Measurements from ENCODE around the gene IRX6.

The IRX6 gene

GRCh38 chr16:55367301-55367811 lies 43.4 kb downstream of the IRX6 start:
- Histone ChIP-seq H3K36me3 (no peaks in the 10 kb centered on the region), H3K9me3 (no peaks in the 10 kb centered on the region), H3K4me3 (ENCODE audit: low read depth, low read length) (no peak overlapping the region), H3K4me1 (peaks cover 5% of the 10 kb centered on the region; the same call in 1 of the 2 replicates), H3K27me3 (peaks cover 38% of the 10 kb centered on the region)
- no peak for DNase-seq
- no peak for TF ChIP-seq CTCF (IDR thresholded peaks at IDR 0.05; ENCODE audit: low read depth, low read length)

GRCh38 chr16:55367866-55368603 lies 44.0 kb downstream of the IRX6 start:
- Histone ChIP-seq H3K4me1 (peaks cover 6% of the 10 kb centered on the region; the same call in 1 of the 2 replicates), H3K36me3 (no peaks in the 10 kb centered on the region), H3K9me3 (no peaks in the 10 kb centered on the region), H3K4me3 (ENCODE audit: low read depth, low read length) (no peak overlapping the region), H3K27me3 (peaks cover 38% of the 10 kb centered on the region)
- TF ChIP-seq CTCF (IDR thresholded peaks at IDR 0.05; ENCODE audit: low read depth, low read length) = no peak
- DNase-seq = no peak

GRCh38 chr16:55369151-55369550 lies 45.1 kb downstream of the IRX6 start:
- Histone ChIP-seq H3K27me3 (peaks cover 38% of the 10 kb centered on the region), H3K9me3 (no peaks in the 10 kb centered on the region), H3K4me1 (peaks cover 6% of the 10 kb centered on the region; the same call in 1 of the 2 replicates), H3K36me3 (no peaks in the 10 kb centered on the region), H3K4me3 (ENCODE audit: low read depth, low read length) (no peak overlapping the region)
- no peak for DNase-seq
- no peak for TF ChIP-seq CTCF (IDR thresholded peaks at IDR 0.05; ENCODE audit: low read depth, low read length)

- no peaks in the 10 kb centered on the region for H3K36me3 ChIP-seq
- H3K9me3 ChIP-seq = no peaks in the 10 kb centered on the region
- peak overlapping the region; percentile 46 for H3K4me3 ChIP-seq (ENCODE audit: low read depth, low read length)
- H3K27me3 ChIP-seq = peaks cover 38% of the 10 kb centered on the region
- peak; percentile 75 for DNase-seq
- peaks cover 6% of the 10 kb centered on the region; the same call in 1 of the 2 replicates for H3K4me1 ChIP-seq
- peak; percentile 77 for TF ChIP-seq CTCF (IDR thresholded peaks at IDR 0.05; ENCODE audit: low read depth, low read length)
Observed at GRCh38 chr16:55370762-55371482, 46.9 kb downstream of the IRX6 start.

GRCh38 chr16:55372792-55373488 lies 48.9 kb downstream of the IRX6 start:
- peak; percentile 12 for DNase-seq
- no peak for TF ChIP-seq CTCF (IDR thresholded peaks at IDR 0.05; ENCODE audit: low read depth, low read length)
- peaks cover 27% of the 10 kb centered on the region for H3K27me3 ChIP-seq

More at GRCh38 chr16:55372792-55373488, 48.9 kb downstream of the IRX6 start:
- H3K9me3 ChIP-seq = no peaks in the 10 kb centered on the region
- H3K4me1 ChIP-seq = peaks cover 4% of the 10 kb centered on the region; the same call in 1 of the 2 replicates
- no peaks in the 10 kb centered on the region for H3K36me3 ChIP-seq
- H3K4me3 ChIP-seq (ENCODE audit: low read depth, low read length) = no peak overlapping the region

Data from BE2C (cell line).